GM18873 (cell line): ENCODE measurements around the gene ZNF184.
A peak's percentile ranks its signal among the peaks of the same experiment; 100 is the strongest.

Source experiments
- ATAC-seq: cut with Tn5 transposase; IDR thresholded peaks from one replicate; pipeline ENCODE4 v1.9.1; 2021; ENCODE audit warnings: mild to moderate bottlenecking, moderate library complexity, moderate number of reproducible peaks; ENCODE audit not compliant: unreplicated experiment, low FRiP score

ZNF184 gene

GRCh38 chr6:27472617-27473400, at the start of gene ZNF184:
ZNF184 (minus strand) TSS chr6:27473105; CDS start chr6:27472294, 811 bp downstream.
- ATAC-seq: peak; percentile 74

- no peak for ATAC-seq
Measured at GRCh38 chr6:27518881-27519795, 46.2 kb upstream of the ZNF184 start.

GRCh38 chr6:27517928-27518787, 45.3 kb upstream of the ZNF184 start:
- no peak for ATAC-seq

GRCh38 chr6:27517238-27517637, 44.3 kb upstream of the ZNF184 start:
- no peak for ATAC-seq

- no peak for ATAC-seq
Measured at GRCh38 chr6:27514906-27515495, 42.1 kb upstream of the ZNF184 start.

GRCh38 chr6:27512525-27512924, 39.6 kb upstream of the ZNF184 start:
- no peak for ATAC-seq

- ATAC-seq: no peak
Measured at GRCh38 chr6:27507041-27507956, 34.4 kb upstream of the ZNF184 start.

GRCh38 chr6:27505209-27506027, 32.5 kb upstream of the ZNF184 start:
- ATAC-seq: no peak

GRCh38 chr6:27503436-27504030, 30.6 kb upstream of the ZNF184 start:
- ATAC-seq: no peak

GRCh38 chr6:27502508-27503435, 29.9 kb upstream of the ZNF184 start:
- ATAC-seq: no peak

- no peak for ATAC-seq
Measured at GRCh38 chr6:27501187-27501586, 28.3 kb upstream of the ZNF184 start.

- no peak for ATAC-seq
Measured at GRCh38 chr6:27500177-27500576, 27.3 kb upstream of the ZNF184 start.

- ATAC-seq: no peak
Measured at GRCh38 chr6:27495386-27496135, 22.7 kb upstream of the ZNF184 start.

- ATAC-seq: no peak
Measured at GRCh38 chr6:27494987-27495385, 22.1 kb upstream of the ZNF184 start.

- no peak for ATAC-seq
Measured at GRCh38 chr6:27494103-27494502, 21.2 kb upstream of the ZNF184 start.

- no peak for ATAC-seq
Measured at GRCh38 chr6:27492631-27493190, 19.8 kb upstream of the ZNF184 start.
